IMR-90 (cell line): Measurements from ENCODE around the gene TVP23A. TPM values are rescaled to one million over a fixed set of nuclear protein-coding genes. Genes with fewer than 3 reads are reported as not detected.

Source experiments
- ATAC-seq: fragments of 200-7000 bp; cut with Tn5 transposase; 2 replicates; pipeline ENCODE4 v1.9.1; 2020; ENCODE audit warnings: low read depth, mild to moderate bottlenecking, moderate library complexity
- BruUV-seq: library from RNA; stranded (reverse); fragments of 400-500 nt; replicated peaks from 2 replicates; lab custom pipeline; 2021; lab: Mats Ljungman, UMichigan
- CTCF ChIA-PET: fragments of 300-600 bp; formaldehyde crosslinking; extraction: SDS; loops from one replicate; lab custom pipeline; 2021; ENCODE audit warnings: antibody characterized with exemption; lab: Yijun Ruan, JAX
- POLR2A ChIA-PET: fragments of 300-600 bp; sonication (Branson Sonifier 250); formaldehyde crosslinking; loops from one replicate; lab custom pipeline; 2022; ENCODE audit warnings: antibody characterized with exemption; ENCODE audit not compliant: unreplicated experiment; lab: Charles Lee
- DNase-seq: peaks from one replicate; pipeline ENCODE4 v3.0.0; 2013
- H2AFZ ChIP-seq: replicated peaks from 2 replicates; pipeline ENCODE3; 2013; ENCODE audit warnings: low read length, mild to moderate bottlenecking; ENCODE audit not compliant: poor library complexity
- H2AK5ac ChIP-seq: 2 replicates; pipeline ENCODE4 v1.6.1; 2013; ENCODE audit warnings: low read depth, low read length, inconsistent platforms
- H2AK9ac ChIP-seq: replicated peaks from 2 replicates; pipeline ENCODE3; 2013; ENCODE audit warnings: mild to moderate bottlenecking, low read depth, low read length, moderate library complexity; ENCODE audit not compliant: poor library complexity
- H2BK120ac ChIP-seq: 2 replicates; pipeline ENCODE4 v1.6.1; 2013; ENCODE audit warnings: low read depth, low read length, inconsistent platforms
- H2BK15ac ChIP-seq: 3 replicates; pipeline ENCODE4 v1.6.1; 2013; ENCODE audit warnings: low read depth, low read length, inconsistent platforms
- H2BK20ac ChIP-seq: 2 replicates; pipeline ENCODE4 v1.6.1; 2013; ENCODE audit warnings: low read depth, mild to moderate bottlenecking, inconsistent platforms, low read length, moderate library complexity
- H2BK5ac ChIP-seq: 2 replicates; pipeline ENCODE4 v1.6.1; 2013; ENCODE audit warnings: mild to moderate bottlenecking, low read depth, low read length, inconsistent platforms; ENCODE audit not compliant: poor library complexity, severe bottlenecking
- H3K14ac ChIP-seq: replicated peaks from 2 replicates; pipeline ENCODE4 v1.6.1; 2013; ENCODE audit warnings: low read depth, low read length, inconsistent platforms
- H3K18ac ChIP-seq: 2 replicates; pipeline ENCODE4 v1.6.1; 2013; ENCODE audit warnings: low read depth, low read length, control low read depth
- H3K23ac ChIP-seq: 2 replicates; pipeline ENCODE4 v1.6.1; 2013; ENCODE audit warnings: low read depth, low read length, inconsistent platforms
- H3K27ac ChIP-seq: 2 replicates; pipeline ENCODE4 v1.5.1; 2013; ENCODE audit warnings: mild to moderate bottlenecking, control low read depth, low read length; ENCODE audit not compliant: insufficient read depth
- H3K27me3 ChIP-seq: 2 replicates; pipeline ENCODE4 v1.6.1; 2013; ENCODE audit warnings: low read length; ENCODE audit not compliant: control insufficient read depth, insufficient read depth
- H3K36me3 ChIP-seq: 2 replicates; pipeline ENCODE4 v1.6.1; 2013; ENCODE audit warnings: low read length, mixed read lengths; ENCODE audit not compliant: control insufficient read depth, insufficient read depth
- H3K4ac ChIP-seq: 2 replicates; pipeline ENCODE4 v1.6.1; 2013; ENCODE audit warnings: low read depth, low read length, inconsistent platforms
- H3K4me1 ChIP-seq: 2 replicates; pipeline ENCODE4 v1.6.1; 2013; ENCODE audit warnings: low read length, mixed read lengths; ENCODE audit not compliant: control insufficient read depth, insufficient read depth
- H3K4me2 ChIP-seq: 2 replicates; pipeline ENCODE4 v1.6.1; 2013; ENCODE audit warnings: low read depth, mild to moderate bottlenecking, control low read depth, low read length, moderate library complexity
- H3K4me3 ChIP-seq: 2 replicates; pipeline ENCODE4 v1.5.1; 2013; ENCODE audit warnings: low read depth, mild to moderate bottlenecking, control low read depth, low read length, moderate library complexity; ENCODE audit not compliant: insufficient read depth
- H3K56ac ChIP-seq: 2 replicates; pipeline ENCODE4 v1.6.1; 2013; ENCODE audit warnings: low read length, inconsistent platforms; ENCODE audit not compliant: insufficient read depth; ENCODE audit errors: extremely low read depth
- H3K79me1 ChIP-seq, 2 experiments: 2 replicates each; pipeline ENCODE4 v1.6.1; 2013; ENCODE audit warnings: low read length in 2 of 2, inconsistent platforms in 1 of 2, low read depth in 1 of 2
- H3K9ac ChIP-seq: 2 replicates; pipeline ENCODE4 v1.6.1; 2013; ENCODE audit warnings: low read depth, low read length, control low read depth
- H3K9me1 ChIP-seq: 2 replicates; pipeline ENCODE4 v1.6.1; 2013; ENCODE audit warnings: low read length, inconsistent platforms; ENCODE audit not compliant: insufficient read depth
- H3K9me3 ChIP-seq: 2 replicates; pipeline ENCODE4 v1.6.1; 2013; ENCODE audit warnings: low read length; ENCODE audit not compliant: control insufficient read depth, insufficient read depth
- H4K20me1 ChIP-seq: 2 replicates; pipeline ENCODE4 v1.6.1; 2013; ENCODE audit warnings: low read length, inconsistent platforms; ENCODE audit not compliant: insufficient read depth
- H4K5ac ChIP-seq: 2 replicates; pipeline ENCODE4 v1.6.1; 2013; ENCODE audit warnings: mild to moderate bottlenecking, low read depth, low read length, control low read depth
- H4K8ac ChIP-seq, 2 experiments: 2 replicates each; pipeline ENCODE4 v1.6.1; 2013; ENCODE audit warnings: low read depth in 2 of 2, low read length in 2 of 2, control low read depth in 1 of 2, inconsistent platforms in 1 of 2
- H4K91ac ChIP-seq: 2 replicates; pipeline ENCODE4 v1.6.1; 2013; ENCODE audit warnings: low read depth, low read length, inconsistent platforms; ENCODE audit not compliant: insufficient read depth
- FOS ChIP-seq: fragments of 150-350 bp; IDR thresholded peaks from 2 replicates; pipeline ENCODE4 v1.6.1; 2016; ENCODE audit warnings: low read depth, low read length
- POLR2A ChIP-seq: IDR thresholded peaks from 2 replicates; pipeline ENCODE4 v1.6.1; 2012; ENCODE audit warnings: mild to moderate bottlenecking, low read depth, low read length
- RAD21 ChIP-seq: IDR thresholded peaks from 2 replicates; pipeline ENCODE4 v1.6.1; 2012; ENCODE audit warnings: low read length, improper control_type of control experiment
- USF2 ChIP-seq: fragments of 150-350 bp; IDR thresholded peaks from 2 replicates; pipeline ENCODE4 v1.6.1; 2017; ENCODE audit warnings: mild to moderate bottlenecking, antibody characterized with exemption, low read length, low read depth
- WGBS, 2 experiments: methylation state at CpG; one replicate each; pipeline versions ENCODE4 v1.1.5 to v1.1.7; 2013; ENCODE audit warnings: missing lambda C conversion rate in 2 of 2; ENCODE audit not compliant: insufficient read length in 1 of 2; ENCODE audit errors: extremely low coverage in 2 of 2; 5-methylcytosine and 5-hydroxymethylcytosine counted together
- dilution Hi-C: fragments of 300-500 bp; cut with HindIII; formaldehyde crosslinking; loops from one replicate; pipeline ENCODE4 v1.14.3; 2018; ENCODE audit warnings: low sequenced_read_pairs; ENCODE audit not compliant: unreplicated experiment
- in situ Hi-C: fragments of 300-500 bp; cut with MboI; formaldehyde crosslinking; loops from 3 replicates; pipeline ENCODE4 v1.14.3; 2019; ENCODE audit warnings: low sequenced_read_pairs, inconsistent platforms, mixed read lengths
- intact Hi-C: fragments of 100-400 bp; cut with micrococcal nuclease; formaldehyde crosslinking; loops from 2 replicates; pipeline ENCODE4 v1.10.0; 2022
- polyA plus RNA-seq, 3 experiments: library from polyadenylated mRNA; depleted of rRNA; stranded (reverse); fragments of >200 nt; gene quantifications; 2 replicates each; pipeline ENCODE4 v1.2.3, GENCODE V29; 2012; ENCODE audit warnings: low replicate concordance in 1 of 3
- total RNA-seq: library from RNA; depleted of rRNA; stranded (reverse); fragments of >200 nt; gene quantifications from 2 replicates; pipeline ENCODE4 v1.2.3, GENCODE V29; 2012

TVP23A gene
- total and polyA plus RNA-seq, 2 of the 4 experiments (the other 2 are of a cell fraction): not detected

GRCh38 chr16:10731790-10732189, 86.8 kb downstream of the TVP23A start (continued):
- no peak for TF ChIP-seq USF2

- no peak overlapping the region for H3K9ac ChIP-seq
- H4K8ac ChIP-seq: no peak overlapping the region
- no peak overlapping the region for H3K4me2 ChIP-seq
- no peak; the same call in 1 of the 2 replicates for TF ChIP-seq FOS
- no peak for TF ChIP-seq POLR2A
- TF ChIP-seq RAD21: peak; percentile 19; the same call in 1 of the 2 replicates
- H3K79me1 ChIP-seq: no peaks in the 10 kb centered on the region
- no peak overlapping the region for H4K5ac ChIP-seq
- H3K4me1 ChIP-seq: no peaks in the 10 kb centered on the region
- H4K20me1 ChIP-seq: no peaks in the 10 kb centered on the region
- no peak overlapping the region for H3K18ac ChIP-seq
- ATAC-seq: peak; percentile 14; the same call in 1 of the 2 replicates
- H2AK9ac ChIP-seq: no peak overlapping the region
- peaks cover 3% of the 10 kb centered on the region; the same call in 1 of the 2 replicates for H3K9me1 ChIP-seq
- H3K23ac ChIP-seq: no peak overlapping the region
- no peak overlapping the region for H2AK5ac ChIP-seq
- H3K27ac ChIP-seq: no peak overlapping the region
- H4K91ac ChIP-seq: no peak overlapping the region
- ChIA-PET CTCF (no interaction called here), POLR2A (no interaction called here)
- peak; percentile 38 for DNase-seq
- H2BK5ac ChIP-seq: no peak overlapping the region
- no peak overlapping the region for H2BK20ac ChIP-seq
- H2BK15ac ChIP-seq: no peak overlapping the region
- H3K9me3 ChIP-seq: peaks cover 2% of the 10 kb centered on the region; the same call in 1 of the 2 replicates
- whole genome bisulfite sequencing, 2 experiments: 87 to 100% methylated on average over 1 to 5 of the region's 19 CpGs
- H3K27me3 ChIP-seq: no peaks in the 10 kb centered on the region
- BruUV-seq: no TSS peak
- peak overlapping the region; percentile 51 for H2AFZ ChIP-seq
- no peak overlapping the region for H3K14ac ChIP-seq
- no peaks in the 10 kb centered on the region for H3K36me3 ChIP-seq
- in situ Hi-C loops (loop anchor here (5.0 kb wide), 2 partner anchors 212 to 472 kb away; no protein-coding TSS in a partner anchor), dilution Hi-C loops (no loop called here), intact Hi-C loops (no loop called here)
- no peak overlapping the region for H3K56ac ChIP-seq
- H2BK120ac ChIP-seq: no peak overlapping the region
- H3K4ac ChIP-seq: no peak overlapping the region
- no peak overlapping the region for H3K4me3 ChIP-seq
Observed at GRCh38 chr16:10729104-10730048, 89.2 kb downstream of the TVP23A start.
